ENCODE measurements around the gene USP25.

The USP25 gene

GRCh38 chr21:15725949-15726348 lies 3.8 kb upstream of the USP25 start:
- no peak overlapping the region for H3K14ac ChIP-seq (ENCODE audit: low read length)
- no peak overlapping the region for H4K8ac ChIP-seq (ENCODE audit: low read depth, low read length)
- no peak overlapping the region for H3K4me3 ChIP-seq (ENCODE audit: low read length in 2 of 2)
- no CpG with 5 or more reads among the region's 3 CpGs for WGBS, 2 donors (ENCODE audit: extremely low coverage in 2 of 2, insufficient read length in 2 of 2, insufficient replicate concordance in 1 of 2)
- H4K91ac ChIP-seq (ENCODE audit: low read depth, low read length, poor library complexity) = no peak overlapping the region
- H3K4ac ChIP-seq (ENCODE audit: low read length) = no peak overlapping the region
- H2AFZ ChIP-seq (ENCODE audit: low read length) = no peak overlapping the region
- no peak overlapping the region for H2BK12ac ChIP-seq (ENCODE audit: low read length)
- no peak for DNase-seq (ENCODE audit: low spot score)
- H3K79me1 ChIP-seq (ENCODE audit: low read depth, low read length) = peaks cover 1% of the 10 kb centered on the region
- H3K4me1 ChIP-seq (ENCODE audit: control insufficient read depth in 2 of 2, insufficient read depth in 1 of 2, low read depth in 1 of 2, low read length in 2 of 2) = no peaks in the 10 kb centered on the region
- H3K36me3 ChIP-seq (replicated peaks in 1 of 2; ENCODE audit: control insufficient read depth in 2 of 2, insufficient read depth in 2 of 2, low read length in 2 of 2) = no peaks in the 10 kb centered on the region
- H3K23ac ChIP-seq (ENCODE audit: low read depth, low read length, poor library complexity) = no peak overlapping the region
- no peak overlapping the region for H3K18ac ChIP-seq (ENCODE audit: low read length)
- no peak overlapping the region for H2BK120ac ChIP-seq (ENCODE audit: low read depth, low read length)
- no peak overlapping the region for H2AK5ac ChIP-seq (ENCODE audit: low read depth, low read length)
- H3K27ac ChIP-seq (replicated peaks; ENCODE audit: low read length) = no peak overlapping the region
- no peak overlapping the region for H2BK15ac ChIP-seq (ENCODE audit: low read length)
- no peak overlapping the region for H3K4me2 ChIP-seq (ENCODE audit: insufficient read depth, low read length, poor library complexity, severe bottlenecking)
- peaks cover 0 to 51% (median 0%) of the 10 kb centered on the region in 3 experiments for H3K27me3 ChIP-seq (ENCODE audit: control insufficient read depth in 3 of 3, insufficient read depth in 3 of 3, low read depth in 1 of 3, low read length in 3 of 3)
- H3K9ac ChIP-seq (ENCODE audit: low read depth, low read length, poor library complexity) = no peak overlapping the region
- H2BK5ac ChIP-seq (ENCODE audit: low read length) = no peak overlapping the region
- H3K9me3 ChIP-seq (replicated peaks in 1 of 2; ENCODE audit: control insufficient read depth in 2 of 2, insufficient read depth in 1 of 2, low read depth in 1 of 2, low read length in 2 of 2) = no peaks in the 10 kb centered on the region

- Histone ChIP-seq H2BK120ac (ENCODE audit: low read depth, low read length) (no peak overlapping the region), H2BK12ac (ENCODE audit: low read length) (no peak overlapping the region), H3K4me1 (ENCODE audit: control insufficient read depth in 2 of 2, insufficient read depth in 1 of 2, low read depth in 1 of 2, low read length in 2 of 2) (peaks cover 0 to 8% of the 10 kb centered on the region in 2 donors), H3K4ac (ENCODE audit: low read length) (no peak overlapping the region), H4K91ac (ENCODE audit: low read depth, low read length, poor library complexity) (no peak overlapping the region), H2AK5ac (ENCODE audit: low read depth, low read length) (no peak overlapping the region), H3K23ac (ENCODE audit: low read depth, low read length, poor library complexity) (no peak overlapping the region), H3K14ac (ENCODE audit: low read length) (no peak overlapping the region), H3K27me3 (ENCODE audit: control insufficient read depth in 3 of 3, insufficient read depth in 3 of 3, low read depth in 1 of 3, low read length in 3 of 3) (peaks cover 0 to 51% (median 0%) of the 10 kb centered on the region in 3 experiments), H2BK5ac (ENCODE audit: low read length) (no peak overlapping the region), H3K18ac (ENCODE audit: low read length) (no peak overlapping the region), H2BK15ac (ENCODE audit: low read length) (no peak overlapping the region), H3K4me3 (ENCODE audit: low read length in 2 of 2) (no peak overlapping the region), H2AFZ (ENCODE audit: low read length) (no peak overlapping the region), H3K9me3 (replicated peaks in 1 of 2; ENCODE audit: control insufficient read depth in 2 of 2, insufficient read depth in 1 of 2, low read depth in 1 of 2, low read length in 2 of 2) (no peaks in the 10 kb centered on the region), H3K27ac (replicated peaks; ENCODE audit: low read length) (no peak overlapping the region), H3K79me1 (ENCODE audit: low read depth, low read length) (peaks cover 1% of the 10 kb centered on the region), H3K9ac (ENCODE audit: low read depth, low read length, poor library complexity) (no peak overlapping the region), H3K4me2 (ENCODE audit: insufficient read depth, low read length, poor library complexity, severe bottlenecking) (no peak overlapping the region), H3K36me3 (replicated peaks in 1 of 2; ENCODE audit: control insufficient read depth in 2 of 2, insufficient read depth in 2 of 2, low read length in 2 of 2) (no peaks in the 10 kb centered on the region), H4K8ac (ENCODE audit: low read depth, low read length) (no peak overlapping the region)
- WGBS, 2 donors (ENCODE audit: extremely low coverage in 2 of 2, insufficient read length in 2 of 2, insufficient replicate concordance in 1 of 2) = no CpG with 5 or more reads among the region's 3 CpGs
- DNase-seq (ENCODE audit: low spot score) = no peak
Observed at GRCh38 chr21:15728046-15728445, 1.7 kb upstream of the USP25 start.

GRCh38 chr21:15729346-15729673 lies 472 bp upstream of the USP25 start:
- Histone ChIP-seq H3K4me3 (ENCODE audit: low read length in 2 of 2) (peak overlapping the region; percentile 70 to 91), H2AFZ (ENCODE audit: low read length) (peak overlapping the region; percentile 92), H3K27me3 (ENCODE audit: control insufficient read depth in 3 of 3, insufficient read depth in 3 of 3, low read depth in 1 of 3, low read length in 3 of 3) (peaks cover 0 to 47% (median 0%) of the 10 kb centered on the region in 3 experiments), H3K27ac (replicated peaks; ENCODE audit: low read length) (no peak overlapping the region), H3K36me3 (replicated peaks in 1 of 2; ENCODE audit: control insufficient read depth in 2 of 2, insufficient read depth in 2 of 2, low read length in 2 of 2) (no peaks in the 10 kb centered on the region), H4K91ac (ENCODE audit: low read depth, low read length, poor library complexity) (no peak overlapping the region), H2BK15ac (ENCODE audit: low read length) (no peak overlapping the region), H2BK120ac (ENCODE audit: low read depth, low read length) (no peak overlapping the region), H3K9me3 (replicated peaks in 1 of 2; ENCODE audit: control insufficient read depth in 2 of 2, insufficient read depth in 1 of 2, low read depth in 1 of 2, low read length in 2 of 2) (no peaks in the 10 kb centered on the region), H3K79me1 (ENCODE audit: low read depth, low read length) (peaks cover 1% of the 10 kb centered on the region), H3K18ac (ENCODE audit: low read length) (peak overlapping the region; percentile 38), H3K4me2 (ENCODE audit: insufficient read depth, low read length, poor library complexity, severe bottlenecking) (no peak overlapping the region), H3K9ac (ENCODE audit: low read depth, low read length, poor library complexity) (peak overlapping the region; percentile 24), H2AK5ac (ENCODE audit: low read depth, low read length) (no peak overlapping the region), H3K23ac (ENCODE audit: low read depth, low read length, poor library complexity) (peak overlapping the region; percentile 17), H3K14ac (ENCODE audit: low read length) (no peak overlapping the region), H4K8ac (ENCODE audit: low read depth, low read length) (no peak overlapping the region), H2BK5ac (ENCODE audit: low read length) (no peak overlapping the region), H3K4me1 (ENCODE audit: control insufficient read depth in 2 of 2, insufficient read depth in 1 of 2, low read depth in 1 of 2, low read length in 2 of 2) (peaks cover 0 to 8% of the 10 kb centered on the region in 2 donors), H2BK12ac (ENCODE audit: low read length) (no peak overlapping the region), H3K4ac (ENCODE audit: low read length) (no peak overlapping the region)
- no peak for DNase-seq (ENCODE audit: low spot score)
- no CpG with 5 or more reads among the region's 11 CpGs for WGBS, 2 donors (ENCODE audit: extremely low coverage in 2 of 2, insufficient read length in 2 of 2, insufficient replicate concordance in 1 of 2)

- Histone ChIP-seq H3K4me2 (ENCODE audit: insufficient read depth, low read length, poor library complexity, severe bottlenecking) (peak overlapping the region; percentile 56), H3K4me1 (ENCODE audit: control insufficient read depth in 2 of 2, insufficient read depth in 1 of 2, low read depth in 1 of 2, low read length in 2 of 2) (peaks cover 0 to 8% of the 10 kb centered on the region in 2 donors), H3K79me1 (ENCODE audit: low read depth, low read length) (peaks cover 1% of the 10 kb centered on the region), H3K9me3 (replicated peaks in 1 of 2; ENCODE audit: control insufficient read depth in 2 of 2, insufficient read depth in 1 of 2, low read depth in 1 of 2, low read length in 2 of 2) (peaks cover 0 to 4% of the 10 kb centered on the region in 2 donors), H3K4me3 (ENCODE audit: low read length in 2 of 2) (peak overlapping the region; percentile 70 to 82), H2BK12ac (ENCODE audit: low read length) (no peak overlapping the region), H3K36me3 (replicated peaks in 1 of 2; ENCODE audit: control insufficient read depth in 2 of 2, insufficient read depth in 2 of 2, low read length in 2 of 2) (no peaks in the 10 kb centered on the region), H3K14ac (ENCODE audit: low read length) (peak overlapping the region; percentile 47), H4K8ac (ENCODE audit: low read depth, low read length) (no peak overlapping the region), H2BK5ac (ENCODE audit: low read length) (peak overlapping the region; percentile 45), H3K27ac (replicated peaks; ENCODE audit: low read length) (peak overlapping the region; percentile 86), H2BK120ac (ENCODE audit: low read depth, low read length) (peak overlapping the region; percentile 78), H2AFZ (ENCODE audit: low read length) (peak overlapping the region; percentile 92), H2AK5ac (ENCODE audit: low read depth, low read length) (no peak overlapping the region), H2BK15ac (ENCODE audit: low read length) (peak overlapping the region; percentile 55), H3K27me3 (ENCODE audit: control insufficient read depth in 3 of 3, insufficient read depth in 3 of 3, low read depth in 1 of 3, low read length in 3 of 3) (peaks cover 0 to 35% (median 0%) of the 10 kb centered on the region in 3 experiments), H3K9ac (ENCODE audit: low read depth, low read length, poor library complexity) (peak overlapping the region; percentile 93), H3K18ac (ENCODE audit: low read length) (peak overlapping the region; percentile 98), H4K91ac (ENCODE audit: low read depth, low read length, poor library complexity) (no peak overlapping the region), H3K23ac (ENCODE audit: low read depth, low read length, poor library complexity) (peak overlapping the region; percentile 76), H3K4ac (ENCODE audit: low read length) (no peak overlapping the region)
- DNase-seq (ENCODE audit: low spot score) = peak; percentile 30
- WGBS, 2 donors (ENCODE audit: extremely low coverage in 2 of 2, insufficient read length in 2 of 2, insufficient replicate concordance in 1 of 2) = no CpG with 5 or more reads among the region's 30 CpGs
Observed at GRCh38 chr21:15730484-15731242, 881 bp downstream of the USP25 start.
